Esophagus squamous epithelium (tissue), 4 donors: ENCODE measurements around the gene ZRANB3.

Experiments
- POLR2A ChIP-seq, 4 donors: fragments of 450-650 bp; IDR thresholded peaks; one replicate each; pipeline ENCODE4 v1.6.1; 2017; ENCODE audit warnings: antibody characterized with exemption in 4 of 4, mild to moderate bottlenecking in 4 of 4, moderate library complexity in 3 of 4
- TF ChIP-seq, protein P1 (sequence below), 6 experiments: fragments of 450-650 bp in 4 of 6; fragments of 200-600 bp in 2 of 6; sonication (generic) in 2 of 6; IDR thresholded peaks; one replicate each; pipeline ENCODE4 v1.5.1; 2016 to 2019; ENCODE audit warnings: antibody characterized with exemption in 6 of 6, mild to moderate bottlenecking in 4 of 6, moderate library complexity in 4 of 6

DNA sequence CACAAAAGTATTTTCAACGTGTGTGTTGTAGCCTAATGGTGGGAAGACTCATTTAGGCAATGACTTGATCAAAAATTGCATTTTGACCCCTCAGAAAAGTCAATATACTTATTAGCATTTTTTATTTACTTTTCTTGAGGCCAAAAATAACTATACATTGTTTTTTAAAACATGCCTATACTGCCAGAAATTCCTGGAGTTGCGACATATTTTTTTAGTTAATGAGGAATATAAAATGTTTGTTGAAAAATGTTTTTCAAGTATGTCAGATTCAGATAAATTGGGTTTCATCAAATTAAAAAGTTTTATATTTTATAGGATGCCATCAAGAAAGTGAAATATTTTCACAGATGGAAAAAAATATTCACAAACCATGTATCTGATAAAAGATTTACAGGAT lies 39.9 kb upstream of the ZRANB3 start:
- TF ChIP-seq POLR2A (IDR thresholded peaks at IDR 0.05) = no peak
- TF ChIP-seq, protein P1, sequence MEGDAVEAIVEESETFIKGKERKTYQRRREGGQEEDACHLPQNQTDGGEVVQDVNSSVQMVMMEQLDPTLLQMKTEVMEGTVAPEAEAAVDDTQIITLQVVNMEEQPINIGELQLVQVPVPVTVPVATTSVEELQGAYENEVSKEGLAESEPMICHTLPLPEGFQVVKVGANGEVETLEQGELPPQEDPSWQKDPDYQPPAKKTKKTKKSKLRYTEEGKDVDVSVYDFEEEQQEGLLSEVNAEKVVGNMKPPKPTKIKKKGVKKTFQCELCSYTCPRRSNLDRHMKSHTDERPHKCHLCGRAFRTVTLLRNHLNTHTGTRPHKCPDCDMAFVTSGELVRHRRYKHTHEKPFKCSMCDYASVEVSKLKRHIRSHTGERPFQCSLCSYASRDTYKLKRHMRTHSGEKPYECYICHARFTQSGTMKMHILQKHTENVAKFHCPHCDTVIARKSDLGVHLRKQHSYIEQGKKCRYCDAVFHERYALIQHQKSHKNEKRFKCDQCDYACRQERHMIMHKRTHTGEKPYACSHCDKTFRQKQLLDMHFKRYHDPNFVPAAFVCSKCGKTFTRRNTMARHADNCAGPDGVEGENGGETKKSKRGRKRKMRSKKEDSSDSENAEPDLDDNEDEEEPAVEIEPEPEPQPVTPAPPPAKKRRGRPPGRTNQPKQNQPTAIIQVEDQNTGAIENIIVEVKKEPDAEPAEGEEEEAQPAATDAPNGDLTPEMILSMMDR (IDR thresholded peaks at IDR 0.05) = no peak
